ENCODE measurements around the gene BRINP3.

GRCh38 chr1:190344454-190344853, 133.2 kb downstream of the BRINP3 start:
- TF ChIP-seq REST (IDR thresholded peaks at IDR 0.05; ENCODE audit: borderline replicate concordance) (no peak), CTCF (IDR thresholded peaks at IDR 0.05; ENCODE audit: poor library complexity, severe bottlenecking) (no peak), EP300 (conservative IDR thresholded peaks at IDR 0.05; ENCODE audit: poor library complexity, severe bottlenecking) (no peak), TAF1 (IDR thresholded peaks at IDR 0.05; ENCODE audit: low read depth) (no peak), RAD21 (conservative IDR thresholded peaks at IDR 0.05) (no peak), EZH2 (IDR thresholded peaks at IDR 0.05; ENCODE audit: borderline replicate concordance, insufficient read depth, low read length, poor library complexity, severe bottlenecking) (no peak), POLR2AphosphoS5 (IDR thresholded peaks at IDR 0.05) (no peak), MXI1 (conservative IDR thresholded peaks at IDR 0.05; ENCODE audit: poor library complexity, severe bottlenecking) (no peak)
